Effector CD8-positive, alpha-beta T cell (primary cell): ENCODE results near the gene TTLL6.

Experiments
- DNase-seq: peaks from one replicate; lab custom pipeline; 2025; lab: John Stamatoyannopoulos, UW

Gene TTLL6

DNA sequence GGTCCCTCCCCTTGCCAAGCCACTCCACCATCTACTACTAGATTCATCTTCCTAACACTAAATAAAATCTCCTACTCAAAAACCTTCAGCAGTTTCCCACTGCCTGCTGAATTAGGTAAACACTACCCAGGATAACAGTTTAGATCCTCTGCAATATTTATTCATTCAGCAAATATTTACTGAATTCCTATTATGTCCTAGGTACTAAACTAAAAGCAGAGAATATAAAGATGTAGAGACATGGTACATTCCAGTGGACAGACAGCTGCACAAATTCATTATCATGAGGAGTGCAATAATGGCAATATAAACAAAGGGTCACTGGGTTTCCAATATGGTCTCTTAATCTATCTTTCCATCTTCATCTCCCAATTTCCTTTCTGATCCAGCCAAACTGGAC is 57.7 kb downstream of the TTLL6 start:
- DNase-seq: no peak

DNA sequence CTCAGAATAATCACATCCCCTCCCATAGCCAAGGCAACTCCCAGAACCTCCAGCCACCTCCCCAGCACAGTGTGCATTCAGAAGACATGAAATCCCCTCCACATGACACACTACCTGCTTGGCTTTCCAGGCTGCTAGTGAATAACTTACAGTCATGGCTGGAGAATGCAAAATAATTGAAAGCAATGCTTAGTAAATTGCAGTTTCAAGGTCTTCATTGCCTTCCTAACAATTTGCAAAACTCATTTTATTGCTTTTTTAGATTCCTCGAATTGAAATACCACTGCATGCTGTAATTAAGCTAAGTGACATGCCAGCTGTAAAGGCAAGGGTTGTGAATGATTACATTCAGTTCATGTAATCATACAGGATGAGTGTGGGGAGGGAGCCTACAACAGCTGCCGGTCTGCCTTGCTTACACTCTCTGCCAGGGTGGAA is 59.5 kb downstream of the TTLL6 start:
- no peak for DNase-seq

- DNase-seq: no peak
Observed at GRCh38 chr17:48756830-48757251, 60.2 kb downstream of the TTLL6 start.

- no peak for DNase-seq
Observed at GRCh38 chr17:48755356-48755755, 61.7 kb downstream of the TTLL6 start.

- no peak for DNase-seq
Observed at GRCh38 chr17:48754500-48755261, 62.3 kb downstream of the TTLL6 start.

DNA sequence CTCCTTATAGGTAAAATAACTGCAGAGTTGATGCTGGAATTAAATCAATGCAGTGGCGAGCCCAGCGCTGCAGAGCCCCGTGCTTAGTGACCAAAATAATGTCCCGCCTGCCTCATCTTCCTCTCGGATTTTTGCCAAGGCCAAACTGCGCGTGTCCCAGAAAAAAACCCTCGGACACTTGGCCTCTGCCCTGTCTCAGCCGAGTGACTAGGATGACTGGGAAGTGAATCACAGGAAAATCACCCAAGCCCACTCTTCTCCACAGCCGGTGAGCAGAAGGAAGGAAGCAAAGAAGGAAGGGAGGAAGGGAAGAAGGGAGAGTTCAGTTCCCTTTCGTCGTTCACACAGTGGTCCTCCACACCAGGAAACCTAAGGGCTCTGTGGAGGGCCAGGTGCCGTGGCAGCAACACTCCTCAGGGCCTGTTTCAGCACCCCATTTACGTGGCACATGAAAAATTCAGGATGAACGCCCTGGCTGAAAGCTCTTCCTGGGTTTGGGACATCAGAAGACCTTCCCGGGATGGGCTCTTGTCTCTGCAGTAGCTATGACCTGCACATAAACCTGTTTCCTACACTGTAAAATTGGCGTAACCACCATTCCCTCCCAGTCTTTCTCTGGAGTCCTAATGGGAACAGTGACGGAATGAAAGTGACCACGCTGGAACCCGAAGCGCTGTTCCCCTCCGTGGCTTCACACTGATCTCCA is 63.1 kb downstream of the TTLL6 start:
- DNase-seq: no peak

GRCh38 chr17:48752399-48753288 is 64.4 kb downstream of the TTLL6 start:
- DNase-seq: no peak

DNA sequence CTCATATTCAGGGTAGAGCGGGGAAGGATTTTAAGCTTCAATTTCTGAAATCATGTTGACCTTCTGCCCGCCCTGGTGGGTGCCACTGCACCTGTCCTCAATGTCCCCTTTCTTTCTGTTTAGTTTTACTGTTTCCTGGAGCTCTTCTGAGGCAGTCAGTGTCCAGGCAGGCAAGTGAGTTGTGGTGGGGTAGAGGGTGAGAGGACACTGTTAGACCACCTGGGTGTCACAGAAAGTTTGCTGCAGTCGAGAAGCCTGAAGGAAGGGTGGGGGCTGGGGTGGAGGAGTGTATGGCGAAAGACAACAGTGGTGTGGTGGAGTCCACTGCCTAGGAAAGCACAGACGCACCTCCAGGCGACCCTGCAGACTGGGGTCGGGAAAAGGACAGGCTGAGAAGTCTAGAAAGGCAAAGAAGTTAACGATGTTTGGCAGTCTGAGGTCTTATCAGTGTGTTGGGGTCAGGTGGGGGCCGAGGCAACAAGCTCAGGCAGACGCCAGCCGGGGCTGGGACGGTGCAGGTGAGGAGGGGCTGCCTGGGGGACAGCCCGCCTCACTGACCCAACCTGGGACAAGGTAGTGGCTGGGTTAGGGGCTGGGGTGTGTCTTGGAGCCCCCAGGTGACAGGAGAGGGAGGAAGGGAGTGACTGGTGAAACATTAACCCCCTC is 65.2 kb downstream of the TTLL6 start:
- DNase-seq: no peak

GRCh38 chr17:48751172-48751571 is 65.9 kb downstream of the TTLL6 start:
- DNase-seq: no peak

- DNase-seq: no peak
Observed at GRCh38 chr17:48749621-48750553, 67.1 kb downstream of the TTLL6 start.

GRCh38 chr17:48748718-48749566 is 68.1 kb downstream of the TTLL6 start:
- DNase-seq: no peak

DNA sequence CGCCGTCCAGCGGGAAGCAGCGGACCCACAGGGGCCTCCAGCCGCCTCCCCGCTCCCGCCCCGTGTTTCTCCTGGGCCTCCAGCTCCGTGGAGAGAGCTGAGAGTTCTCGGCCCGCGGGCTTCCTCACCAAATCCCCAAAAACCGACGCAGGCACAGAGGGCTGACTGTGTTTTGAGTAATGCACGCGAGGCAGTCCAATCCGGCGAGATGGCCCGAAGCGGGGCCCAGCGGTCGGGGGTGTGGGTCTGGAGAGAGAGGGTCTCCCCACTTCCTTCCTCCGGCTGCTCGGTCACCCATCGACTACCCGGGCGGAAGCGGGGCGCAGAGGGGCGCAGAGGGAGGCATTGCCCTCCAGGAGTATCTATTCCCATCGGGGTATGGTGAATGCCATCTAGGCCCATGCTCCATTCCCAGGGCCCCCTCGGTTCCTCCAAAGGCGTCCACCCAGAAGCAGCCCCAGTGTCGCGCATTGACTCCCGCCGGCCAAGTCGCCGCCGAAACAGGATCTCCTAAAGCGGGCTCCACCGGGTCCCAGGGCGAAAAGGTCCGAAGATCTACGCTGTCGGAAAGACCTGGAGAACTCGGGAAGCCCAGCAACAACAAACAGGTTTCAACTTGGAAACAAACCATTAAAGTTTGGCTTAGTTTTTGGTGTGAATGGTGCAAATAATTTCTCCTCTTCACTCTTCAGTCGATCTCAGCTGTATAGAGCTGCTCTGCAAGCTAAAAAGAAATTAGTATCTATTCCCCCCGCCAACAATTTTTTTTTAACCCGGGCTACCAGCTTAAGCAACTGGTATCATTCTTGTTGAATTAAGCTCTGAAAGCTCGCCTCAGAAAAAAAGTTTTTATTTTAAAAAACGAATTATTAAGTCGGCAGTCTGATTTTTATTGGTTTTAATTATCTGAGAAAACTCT is 69.3 kb downstream of the TTLL6 start:
- no peak for DNase-seq

DNA sequence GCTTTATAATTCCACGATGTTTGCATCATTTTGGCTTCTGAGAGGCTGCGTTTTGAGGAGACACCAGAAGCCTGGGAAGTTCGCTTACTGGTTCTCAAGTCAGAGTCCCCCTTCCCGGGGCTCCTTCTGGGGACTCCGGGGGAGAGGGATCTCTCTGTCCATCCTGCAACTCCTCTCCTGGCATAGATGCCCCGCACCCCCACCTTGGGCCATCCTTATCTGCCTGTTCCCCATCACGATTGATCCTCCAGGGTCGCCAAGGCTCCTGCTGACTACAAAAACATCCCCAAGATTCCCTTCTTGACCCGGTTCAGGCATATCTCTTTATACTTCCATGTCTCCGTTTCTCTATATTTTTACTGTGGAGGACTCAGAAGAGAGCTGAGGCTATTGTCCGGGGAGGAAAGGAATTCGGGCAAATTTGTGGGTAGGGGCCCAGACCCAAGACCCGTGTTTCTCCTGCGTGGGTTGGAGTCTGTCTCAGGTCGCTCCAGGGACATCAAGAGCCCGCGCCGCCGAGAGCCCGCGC is 70.0 kb downstream of the TTLL6 start:
- no peak for DNase-seq

DNA sequence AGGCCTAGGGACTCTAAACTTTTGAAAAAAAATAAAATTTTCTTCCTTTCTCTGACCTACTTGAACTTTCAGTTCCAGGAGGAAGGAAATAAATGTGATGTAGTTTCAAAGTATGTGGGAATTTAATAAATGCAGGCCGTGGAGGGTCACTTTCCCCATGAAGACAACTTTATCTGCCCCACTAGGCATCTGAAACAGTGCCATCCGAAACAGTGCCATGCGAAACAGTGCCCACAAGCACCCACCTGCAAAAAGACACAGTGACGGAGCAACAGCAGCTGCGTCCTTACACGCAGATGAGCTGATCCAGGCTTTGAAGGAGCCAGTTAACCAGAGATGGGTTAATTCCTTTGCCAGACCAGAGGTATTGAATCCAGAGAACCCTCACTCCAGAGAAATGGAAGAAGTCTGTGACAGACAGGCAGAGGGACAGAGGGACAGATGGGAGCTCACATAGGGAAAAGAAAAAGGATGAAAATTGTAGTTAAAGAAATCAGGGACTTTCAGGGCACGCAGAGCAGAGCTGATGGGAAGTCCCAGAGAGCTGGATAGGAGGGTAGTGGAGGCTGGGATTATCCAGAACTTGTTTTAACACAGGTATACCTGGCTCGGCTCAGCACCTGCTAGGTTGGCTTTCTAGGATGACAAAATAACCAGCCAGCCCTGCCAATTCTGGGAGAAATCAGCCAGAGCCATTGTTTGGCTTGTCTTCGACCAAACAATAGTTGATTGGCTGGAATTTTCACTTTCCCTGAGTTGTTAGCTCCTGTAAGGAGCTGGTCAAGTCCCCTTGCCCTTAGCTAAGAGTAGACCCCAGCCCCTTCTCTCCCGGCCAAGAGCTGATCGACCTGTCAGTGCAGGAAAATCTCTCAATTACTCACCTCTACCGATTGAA is 71.4 kb downstream of the TTLL6 start:
- no peak for DNase-seq

DNA sequence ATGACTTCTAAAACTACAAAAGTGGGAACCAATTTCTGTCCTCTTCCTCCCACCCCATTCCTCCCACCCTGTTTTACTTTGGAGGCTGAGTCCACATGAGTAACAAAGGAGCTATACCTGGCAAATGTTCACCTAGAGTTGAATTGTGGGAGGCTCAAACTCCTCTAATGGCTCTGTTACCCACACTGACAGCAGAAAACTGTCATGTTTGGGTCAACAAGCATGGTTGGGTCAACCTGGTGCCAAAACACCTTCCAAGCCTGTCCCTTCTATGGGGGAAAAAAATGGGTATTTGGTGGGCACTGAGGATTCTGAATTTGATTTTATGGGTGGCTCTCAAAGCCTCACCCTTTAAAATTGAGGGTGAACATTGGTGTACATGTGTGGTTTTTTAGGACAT is 76.5 kb downstream of the TTLL6 start:
- no peak for DNase-seq

DNA sequence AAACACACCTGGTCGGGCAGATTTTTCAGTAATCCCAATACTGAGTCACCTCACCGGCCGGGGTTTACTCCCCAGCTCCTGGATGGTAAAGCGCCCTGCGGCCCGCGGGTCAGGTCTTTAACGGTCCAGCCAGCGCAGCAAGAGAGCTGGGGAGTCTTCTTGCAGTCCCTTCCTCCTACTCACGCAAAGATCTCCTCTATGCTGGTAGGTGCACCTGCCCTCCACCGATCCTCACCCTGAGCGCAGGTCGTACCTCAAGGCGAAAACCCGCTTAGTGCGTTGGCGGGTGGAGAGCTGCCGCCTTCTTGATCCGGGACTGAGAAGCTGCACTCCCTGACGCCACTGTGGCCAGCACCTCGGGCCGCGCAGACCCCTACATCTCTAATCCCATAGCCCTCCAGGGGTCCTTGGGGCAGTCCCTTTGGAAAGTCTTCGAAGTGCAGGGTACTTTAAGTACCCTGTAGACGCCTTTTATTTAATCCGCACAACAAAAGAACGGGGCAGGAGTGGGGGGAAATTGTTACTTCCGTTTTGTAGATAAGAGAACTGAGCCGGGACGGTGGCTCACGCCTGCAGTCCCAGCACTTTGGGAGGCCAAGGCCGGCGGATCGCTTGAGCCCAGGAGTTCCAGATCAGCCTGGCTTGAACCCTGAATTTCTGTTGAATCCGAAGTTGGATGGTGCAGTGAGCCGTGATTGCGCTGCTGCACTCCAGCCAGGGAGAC is 78.1 kb downstream of the TTLL6 start:
- DNase-seq: no peak

GRCh38 chr17:48738424-48738802 is 78.6 kb downstream of the TTLL6 start:
- no peak for DNase-seq
